HepG2 (cell line): ENCODE measurements around the gene ISG20L2.

ENCODE experiments used
- CHD2 ChIP-seq: IDR thresholded peaks from 2 replicates; pipeline ENCODE4 v1.6.1; 2011; ENCODE audit warnings: low read depth, low read length, improper control_type of control experiment
- MATR3 ChIP-seq: sonication (generic); formaldehyde crosslinking; IDR thresholded peaks from 2 replicates; pipeline ENCODE4 v1.4.0; 2020; ENCODE audit warnings: missing genetic modification reagents
- POLR2AphosphoS5 ChIP-seq: IDR thresholded peaks from 2 replicates; pipeline ENCODE4 v1.6.1; 2012; ENCODE audit warnings: low read depth, low read length
- RNF2 ChIP-seq: fragments of 450-650 bp; conservative IDR thresholded peaks from 2 replicates; pipeline ENCODE4 v1.6.1; 2016; ENCODE audit warnings: low read depth
- TEAD2 ChIP-seq: sonication (generic); formaldehyde crosslinking; IDR thresholded peaks from 2 replicates; pipeline ENCODE4 v1.9.0; 2021; ENCODE audit warnings: missing genetic modification reagents
- ZNF260 ChIP-seq: sonication (generic); formaldehyde crosslinking; IDR thresholded peaks from 2 replicates; pipeline ENCODE4 v1.4.0; 2020; ENCODE audit warnings: missing genetic modification reagents, low read depth, mild to moderate bottlenecking, borderline replicate concordance
- TF ChIP-seq, protein P1 (sequence below): sonication (generic); formaldehyde crosslinking; IDR thresholded peaks from 2 replicates; pipeline ENCODE4 v1.4.0; 2020; ENCODE audit warnings: missing genetic modification reagents
- TF ChIP-seq, protein P2 (sequence below): sonication (generic); formaldehyde crosslinking; IDR thresholded peaks from 2 replicates; pipeline ENCODE4 v1.4.0; 2020; ENCODE audit warnings: mild to moderate bottlenecking, missing genetic modification reagents
- TF ChIP-seq, protein P3 (sequence below): sonication (generic); formaldehyde crosslinking; IDR thresholded peaks from 2 replicates; pipeline ENCODE4 v1.5.0; 2020; ENCODE audit warnings: mild to moderate bottlenecking, missing genetic modification reagents, moderate library complexity

DNA sequence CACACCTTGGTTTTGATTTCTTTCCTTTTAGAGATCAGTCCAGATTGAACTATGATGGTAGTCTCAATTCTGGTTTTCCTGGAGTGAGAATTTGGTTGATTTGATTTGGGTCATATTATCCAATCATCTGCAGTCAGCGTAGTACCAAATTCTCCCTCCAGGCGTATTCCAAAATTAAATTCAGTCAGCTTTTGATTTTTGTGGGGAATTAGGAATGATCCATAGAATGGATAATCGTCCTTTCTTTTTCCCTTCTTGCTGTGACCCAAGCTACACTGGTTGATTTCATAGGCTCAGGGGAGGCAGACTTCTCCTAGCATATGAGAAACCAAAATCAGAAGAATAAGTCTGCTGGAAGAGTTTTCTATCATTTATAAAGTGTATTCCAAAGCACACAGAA lies 43.7 kb upstream of the ISG20L2 start:
- TF ChIP-seq MATR3 (CRISPR knock-in tag): no peak
- no peak for TF ChIP-seq ZNF260 (CRISPR knock-in tag)
- TF ChIP-seq TEAD2 (CRISPR knock-in tag): no peak
- no peak for TF ChIP-seq RNF2
- TF ChIP-seq, protein P1, sequence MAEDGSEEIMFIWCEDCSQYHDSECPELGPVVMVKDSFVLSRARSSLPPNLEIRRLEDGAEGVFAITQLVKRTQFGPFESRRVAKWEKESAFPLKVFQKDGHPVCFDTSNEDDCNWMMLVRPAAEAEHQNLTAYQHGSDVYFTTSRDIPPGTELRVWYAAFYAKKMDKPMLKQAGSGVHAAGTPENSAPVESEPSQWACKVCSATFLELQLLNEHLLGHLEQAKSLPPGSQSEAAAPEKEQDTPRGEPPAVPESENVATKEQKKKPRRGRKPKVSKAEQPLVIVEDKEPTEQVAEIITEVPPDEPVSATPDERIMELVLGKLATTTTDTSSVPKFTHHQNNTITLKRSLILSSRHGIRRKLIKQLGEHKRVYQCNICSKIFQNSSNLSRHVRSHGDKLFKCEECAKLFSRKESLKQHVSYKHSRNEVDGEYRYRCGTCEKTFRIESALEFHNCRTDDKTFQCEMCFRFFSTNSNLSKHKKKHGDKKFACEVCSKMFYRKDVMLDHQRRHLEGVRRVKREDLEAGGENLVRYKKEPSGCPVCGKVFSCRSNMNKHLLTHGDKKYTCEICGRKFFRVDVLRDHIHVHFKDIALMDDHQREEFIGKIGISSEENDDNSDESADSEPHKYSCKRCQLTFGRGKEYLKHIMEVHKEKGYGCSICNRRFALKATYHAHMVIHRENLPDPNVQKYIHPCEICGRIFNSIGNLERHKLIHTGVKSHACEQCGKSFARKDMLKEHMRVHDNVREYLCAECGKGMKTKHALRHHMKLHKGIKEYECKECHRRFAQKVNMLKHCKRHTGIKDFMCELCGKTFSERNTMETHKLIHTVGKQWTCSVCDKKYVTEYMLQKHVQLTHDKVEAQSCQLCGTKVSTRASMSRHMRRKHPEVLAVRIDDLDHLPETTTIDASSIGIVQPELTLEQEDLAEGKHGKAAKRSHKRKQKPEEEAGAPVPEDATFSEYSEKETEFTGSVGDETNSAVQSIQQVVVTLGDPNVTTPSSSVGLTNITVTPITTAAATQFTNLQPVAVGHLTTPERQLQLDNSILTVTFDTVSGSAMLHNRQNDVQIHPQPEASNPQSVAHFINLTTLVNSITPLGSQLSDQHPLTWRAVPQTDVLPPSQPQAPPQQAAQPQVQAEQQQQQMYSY: no peak
- TF ChIP-seq POLR2AphosphoS5: no peak
- TF ChIP-seq CHD2: no peak
- TF ChIP-seq, protein P2, sequence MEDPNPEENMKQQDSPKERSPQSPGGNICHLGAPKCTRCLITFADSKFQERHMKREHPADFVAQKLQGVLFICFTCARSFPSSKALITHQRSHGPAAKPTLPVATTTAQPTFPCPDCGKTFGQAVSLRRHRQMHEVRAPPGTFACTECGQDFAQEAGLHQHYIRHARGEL (CRISPR knock-in tag): no peak
- TF ChIP-seq, protein P3, sequence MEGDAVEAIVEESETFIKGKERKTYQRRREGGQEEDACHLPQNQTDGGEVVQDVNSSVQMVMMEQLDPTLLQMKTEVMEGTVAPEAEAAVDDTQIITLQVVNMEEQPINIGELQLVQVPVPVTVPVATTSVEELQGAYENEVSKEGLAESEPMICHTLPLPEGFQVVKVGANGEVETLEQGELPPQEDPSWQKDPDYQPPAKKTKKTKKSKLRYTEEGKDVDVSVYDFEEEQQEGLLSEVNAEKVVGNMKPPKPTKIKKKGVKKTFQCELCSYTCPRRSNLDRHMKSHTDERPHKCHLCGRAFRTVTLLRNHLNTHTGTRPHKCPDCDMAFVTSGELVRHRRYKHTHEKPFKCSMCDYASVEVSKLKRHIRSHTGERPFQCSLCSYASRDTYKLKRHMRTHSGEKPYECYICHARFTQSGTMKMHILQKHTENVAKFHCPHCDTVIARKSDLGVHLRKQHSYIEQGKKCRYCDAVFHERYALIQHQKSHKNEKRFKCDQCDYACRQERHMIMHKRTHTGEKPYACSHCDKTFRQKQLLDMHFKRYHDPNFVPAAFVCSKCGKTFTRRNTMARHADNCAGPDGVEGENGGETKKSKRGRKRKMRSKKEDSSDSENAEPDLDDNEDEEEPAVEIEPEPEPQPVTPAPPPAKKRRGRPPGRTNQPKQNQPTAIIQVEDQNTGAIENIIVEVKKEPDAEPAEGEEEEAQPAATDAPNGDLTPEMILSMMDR: no peak
